Stimulated activated CD4-positive, alpha-beta T cell treated with anti-CD3 and anti-CD28 coated beads, Interleukin-1b, Interleukin-23, amount 100 ng/mL, for 1 hour (primary cell): Measurements from ENCODE around the gene ZBTB7A.

Experiments used
- DNase-seq, 2 donors: peaks; one replicate each; pipeline ENCODE4 v3.0.0-alpha.2; 2020; ENCODE audit warnings: low read depth in 2 of 2

The ZBTB7A gene

DNA sequence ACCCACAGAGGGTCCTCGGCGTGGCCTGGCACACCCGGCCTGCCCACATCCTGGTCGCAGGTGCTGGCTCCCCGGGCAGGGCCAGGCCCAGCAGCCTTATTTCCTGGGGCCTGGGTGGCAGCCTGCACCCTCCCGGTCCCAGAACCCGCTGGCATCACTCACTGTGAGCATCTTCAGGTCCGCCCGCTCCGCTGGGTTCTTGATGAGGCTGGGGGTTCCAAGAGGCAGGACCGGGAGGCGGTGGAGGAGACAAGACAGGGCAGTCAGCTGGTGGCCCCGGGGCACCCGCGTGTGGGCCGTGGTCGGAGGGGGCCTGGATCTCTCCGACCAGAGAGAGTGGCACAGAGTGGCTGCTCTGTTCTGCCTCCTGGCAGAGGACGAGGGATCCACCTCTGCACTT, 27.6 kb upstream of the ZBTB7A start:
- no peak for DNase-seq

DNA sequence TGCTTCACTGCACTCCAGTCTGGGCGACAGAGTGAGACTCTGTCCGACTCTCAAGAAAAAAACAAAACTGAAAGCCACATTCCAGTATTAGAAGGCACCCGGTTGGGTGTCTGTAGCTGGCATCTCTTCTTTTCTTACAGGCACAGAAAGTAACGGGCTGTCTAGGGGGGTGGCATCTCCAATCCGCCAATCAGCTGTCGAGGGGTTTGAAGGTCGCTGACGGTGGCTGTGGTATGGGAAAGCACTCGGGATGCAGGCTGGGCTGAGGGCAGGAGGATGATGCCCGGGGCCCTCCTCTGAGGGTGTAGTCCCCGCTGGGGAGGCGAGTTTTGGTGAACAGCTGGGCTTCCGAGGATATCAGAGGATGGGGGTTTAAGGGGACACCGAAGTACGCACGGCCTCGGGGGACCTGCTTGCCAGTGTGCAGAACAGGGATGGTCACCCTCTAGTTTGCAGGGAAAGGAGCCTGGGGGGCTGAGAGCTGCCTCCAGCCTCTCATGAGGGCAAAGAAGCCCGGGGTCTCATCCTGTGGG, 27.0 kb upstream of the ZBTB7A start:
- no peak for DNase-seq

DNA sequence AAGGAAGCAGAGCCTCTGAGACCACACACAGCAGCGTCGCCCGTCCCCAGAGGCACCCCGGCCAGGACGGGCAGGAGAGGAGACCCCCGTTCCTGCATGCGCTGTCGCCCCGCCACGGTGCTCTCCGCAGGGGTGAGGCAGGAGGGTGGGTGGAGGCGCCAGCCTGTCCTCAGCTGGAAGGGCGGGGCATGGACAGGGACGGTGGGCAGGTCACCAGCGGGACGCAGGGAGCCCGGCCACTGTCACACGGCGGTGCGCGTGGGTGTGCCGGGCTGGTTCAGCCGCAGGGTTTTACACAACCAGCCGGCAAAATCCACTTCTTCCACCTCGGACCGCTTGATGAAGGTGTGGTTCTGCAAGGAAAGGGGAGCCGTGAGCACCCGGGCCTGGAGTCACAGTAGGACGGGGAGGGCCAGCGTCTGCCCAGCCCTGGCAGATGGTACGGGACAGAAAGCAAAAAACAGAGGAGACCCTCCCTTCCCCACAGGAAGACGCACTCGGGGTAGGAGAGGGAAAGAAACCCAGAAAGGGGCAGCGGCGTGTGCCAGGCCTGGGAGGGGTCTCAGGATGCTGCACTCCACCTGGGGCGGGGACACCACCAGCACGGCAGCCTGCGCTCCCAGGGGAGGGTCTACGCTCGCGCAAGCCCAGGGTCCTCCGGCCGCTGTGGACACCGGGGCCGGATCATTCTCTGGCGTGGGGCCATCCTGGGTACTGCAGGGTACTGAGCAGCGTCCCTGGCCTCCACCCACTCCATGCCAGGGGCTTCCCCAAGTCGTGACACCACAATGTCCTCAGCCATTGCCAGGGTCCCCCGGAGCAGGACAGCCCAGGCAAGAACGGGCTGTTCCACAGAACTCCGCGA, 23.9 kb upstream of the ZBTB7A start:
- DNase-seq: no peak

DNA sequence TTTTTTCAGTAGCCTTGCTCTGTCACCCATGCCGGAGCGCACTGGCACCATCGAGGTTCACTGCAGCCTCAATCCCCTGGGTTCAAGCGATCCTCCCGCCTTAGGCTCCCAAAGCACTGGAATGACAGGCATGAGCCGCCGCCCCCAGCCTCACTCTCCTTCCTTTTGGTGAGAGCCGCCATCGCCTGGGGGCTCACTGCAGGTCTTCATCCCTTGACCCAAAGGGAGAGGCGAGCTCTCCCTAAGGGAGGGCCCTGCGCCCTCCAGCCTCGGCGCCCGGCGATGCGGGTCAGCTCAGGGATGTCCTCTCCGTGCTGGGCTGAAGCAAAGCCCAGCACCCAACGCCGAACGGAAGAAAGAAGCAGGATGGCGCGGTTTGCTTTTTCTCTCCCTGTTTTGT, 23.2 kb upstream of the ZBTB7A start:
- no peak for DNase-seq

DNA sequence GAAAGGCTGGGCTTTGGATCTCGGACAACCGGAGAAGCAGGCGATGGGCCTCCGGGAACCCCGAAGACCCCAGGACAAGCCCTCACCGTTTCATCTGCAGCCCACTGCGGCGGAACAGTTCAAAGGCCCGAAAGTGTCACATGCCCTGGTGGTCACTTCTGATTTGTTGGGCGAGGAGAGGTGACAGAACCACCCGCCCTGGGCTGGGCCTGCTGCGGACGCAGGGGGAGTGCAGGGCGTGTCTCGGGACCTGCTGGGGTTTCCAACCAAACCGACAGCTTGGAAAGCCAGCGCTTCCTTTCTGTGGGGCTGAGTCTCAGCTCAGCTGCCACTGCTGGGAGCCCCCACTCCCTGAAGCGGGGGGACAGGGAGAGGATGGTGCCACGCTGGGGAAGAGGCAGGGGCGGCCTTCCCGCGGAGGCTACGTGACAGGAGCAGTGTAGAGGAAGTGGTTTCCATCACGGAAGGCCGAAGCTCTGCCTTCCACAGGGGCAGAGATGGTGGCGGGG, 22.8 kb upstream of the ZBTB7A start:
- DNase-seq: no peak

DNA sequence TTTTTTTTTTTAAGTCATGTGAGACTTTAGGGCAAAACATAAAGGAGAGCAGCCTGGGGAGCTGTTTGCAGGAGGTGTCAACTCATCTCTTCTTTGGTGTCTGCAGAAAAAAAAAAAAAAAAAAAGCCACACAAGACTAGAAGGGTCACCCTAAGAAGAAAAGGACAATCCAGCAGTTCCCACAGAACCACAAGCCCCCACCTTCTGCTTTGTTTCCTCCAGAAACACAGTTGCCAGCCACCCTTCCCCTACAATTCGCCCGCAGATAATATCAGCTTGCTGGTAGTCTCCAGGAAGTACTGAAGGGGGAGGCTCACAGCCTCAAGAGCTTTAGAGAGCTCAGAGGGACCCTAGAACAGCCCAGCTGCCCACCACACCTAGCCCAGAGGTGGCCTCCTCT, 22.3 kb upstream of the ZBTB7A start:
- no peak for DNase-seq

DNA sequence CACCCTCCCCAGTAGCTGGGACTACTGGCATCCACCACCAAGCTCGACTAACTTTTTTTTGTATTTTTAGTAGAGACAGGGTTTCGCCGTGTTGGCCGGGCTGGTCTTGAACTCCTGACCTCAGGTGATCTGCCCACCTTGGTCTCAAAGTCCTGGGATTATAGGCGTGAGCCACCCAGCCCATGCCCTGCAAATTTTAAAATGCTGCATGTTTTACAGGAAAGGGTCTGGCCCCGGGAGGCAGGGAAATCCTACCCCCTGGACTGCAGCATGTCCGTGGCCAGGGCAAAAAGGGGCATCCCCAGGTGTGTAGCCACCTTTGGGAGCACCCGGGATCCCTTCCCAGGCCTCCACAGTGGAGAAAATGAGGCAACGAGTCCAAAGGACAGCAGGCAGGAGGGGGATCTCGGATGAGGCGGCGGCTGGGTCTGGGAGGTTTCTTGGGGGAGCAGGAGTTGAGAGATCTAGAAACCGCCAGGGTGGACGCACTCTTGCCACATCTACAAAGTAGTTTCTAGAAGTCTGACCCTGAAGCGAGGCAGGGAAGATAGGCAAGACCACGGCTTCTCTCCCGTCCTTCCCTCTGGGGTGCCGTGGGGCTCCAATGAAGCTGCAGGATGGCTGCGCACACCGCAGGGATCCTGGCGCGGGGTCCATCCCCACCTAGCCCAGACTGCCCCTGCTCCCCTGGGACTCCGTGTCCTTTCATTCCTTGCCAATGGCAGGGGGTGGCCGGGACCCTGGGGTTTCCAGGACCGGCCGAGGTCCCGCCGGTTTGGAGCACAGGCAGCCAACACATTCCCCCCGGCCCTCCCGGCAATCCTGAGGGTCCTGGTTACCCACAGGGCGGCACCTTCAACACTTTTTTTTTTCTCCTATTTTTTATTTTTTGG, 21.3 kb upstream of the ZBTB7A start:
- DNase-seq: no peak

DNA sequence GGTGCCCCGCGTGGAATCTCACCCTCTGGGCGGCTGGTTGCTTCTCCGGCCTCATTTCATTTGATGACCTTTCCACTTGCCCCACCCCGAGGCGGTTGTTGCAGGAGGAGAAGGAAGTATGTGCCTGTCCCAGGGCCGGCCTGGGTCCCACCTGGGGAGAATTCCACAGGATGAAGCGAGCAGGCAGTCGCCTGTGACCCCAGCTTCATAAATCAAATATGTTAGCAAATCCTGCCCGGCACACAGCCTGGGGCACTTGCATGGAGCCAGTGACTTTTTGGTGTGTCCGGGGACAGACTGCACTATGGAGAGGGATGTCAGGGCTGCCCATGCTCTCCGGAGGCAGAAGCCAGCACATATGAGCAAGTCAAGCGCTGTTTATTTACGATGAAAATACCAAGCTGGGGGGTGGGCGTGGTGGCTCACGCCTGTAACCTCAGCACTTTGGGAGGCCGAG, 19.7 kb upstream of the ZBTB7A start:
- DNase-seq: no peak

DNA sequence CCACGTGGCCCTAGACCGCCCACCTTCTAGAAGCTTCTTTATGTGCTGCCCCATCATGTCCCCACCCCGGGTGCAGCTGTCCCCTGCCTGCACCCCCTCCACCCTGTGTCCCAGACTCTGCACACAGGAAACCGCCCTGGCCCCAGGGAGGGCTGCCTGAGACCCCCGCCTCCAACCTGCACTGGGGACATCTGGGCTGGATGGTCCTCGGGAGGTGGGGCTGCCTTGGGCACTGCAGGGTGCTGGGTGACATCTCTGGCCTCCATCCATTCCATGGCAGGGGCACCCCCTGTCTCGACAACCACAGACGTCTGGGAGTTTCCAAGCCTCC, 17.8 kb upstream of the ZBTB7A start:
- DNase-seq: no peak

DNA sequence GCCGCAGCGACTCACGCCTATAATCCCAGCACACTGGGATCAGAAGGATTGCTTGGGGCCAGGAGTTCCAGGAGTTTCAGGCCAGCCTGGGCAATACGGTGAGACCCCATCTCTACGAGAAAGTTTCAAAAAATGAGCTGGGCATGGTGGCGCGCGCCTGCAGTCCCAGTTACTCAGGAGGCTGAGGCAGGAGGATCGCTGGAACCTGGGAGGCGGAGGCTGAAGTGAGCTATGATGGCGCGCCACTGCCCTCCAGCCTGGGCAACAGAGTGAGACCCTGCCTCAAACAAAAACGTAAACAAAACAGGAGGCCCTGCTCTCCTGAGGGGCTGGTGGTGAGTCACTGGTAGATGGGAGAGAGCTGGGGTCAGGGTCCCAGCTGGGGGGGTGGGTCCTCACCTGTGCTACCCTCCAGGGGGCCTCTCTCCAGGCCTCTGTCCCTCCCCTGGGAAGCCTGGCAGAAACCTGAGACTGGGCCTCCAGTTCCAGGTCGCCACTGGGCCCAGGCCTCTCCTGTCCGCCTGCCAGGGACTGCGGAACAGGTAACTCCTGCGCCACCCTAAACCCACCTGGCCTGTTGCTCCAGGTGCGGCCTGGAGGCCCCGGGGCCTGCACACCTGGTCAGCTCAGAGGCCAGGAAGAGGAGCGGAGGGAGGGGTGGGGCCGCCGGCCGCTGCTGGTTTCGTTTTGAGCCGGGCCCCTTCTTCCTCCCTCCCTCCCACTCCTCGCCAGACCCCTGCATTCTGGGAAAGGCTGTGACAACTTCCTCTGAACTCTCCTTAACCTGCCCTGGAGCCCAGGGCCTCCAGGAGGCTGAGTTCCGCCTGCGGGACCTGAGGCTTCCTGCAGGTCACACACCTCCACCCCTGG, 17.2 kb upstream of the ZBTB7A start:
- no peak for DNase-seq

DNA sequence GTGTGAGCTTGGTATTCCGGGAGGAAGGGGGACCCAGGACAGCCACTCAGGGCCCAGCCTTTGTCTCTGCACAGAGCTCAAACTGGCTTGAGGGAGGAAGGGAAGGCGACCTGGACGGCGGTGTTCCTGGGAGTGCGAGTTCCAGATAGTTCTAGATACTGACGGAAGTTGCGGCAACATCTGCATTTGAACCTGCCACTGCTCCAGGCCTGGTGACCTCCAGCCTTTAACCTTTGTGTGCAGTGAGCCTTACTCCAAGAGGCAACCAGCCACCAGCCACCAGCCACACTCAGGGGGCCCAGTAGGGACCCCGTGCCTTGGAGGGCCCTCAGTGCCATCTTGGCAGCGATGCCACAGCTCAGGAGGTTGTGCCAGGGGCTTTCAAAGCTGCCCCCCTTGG, 15.5 kb upstream of the ZBTB7A start:
- DNase-seq: no peak

DNA sequence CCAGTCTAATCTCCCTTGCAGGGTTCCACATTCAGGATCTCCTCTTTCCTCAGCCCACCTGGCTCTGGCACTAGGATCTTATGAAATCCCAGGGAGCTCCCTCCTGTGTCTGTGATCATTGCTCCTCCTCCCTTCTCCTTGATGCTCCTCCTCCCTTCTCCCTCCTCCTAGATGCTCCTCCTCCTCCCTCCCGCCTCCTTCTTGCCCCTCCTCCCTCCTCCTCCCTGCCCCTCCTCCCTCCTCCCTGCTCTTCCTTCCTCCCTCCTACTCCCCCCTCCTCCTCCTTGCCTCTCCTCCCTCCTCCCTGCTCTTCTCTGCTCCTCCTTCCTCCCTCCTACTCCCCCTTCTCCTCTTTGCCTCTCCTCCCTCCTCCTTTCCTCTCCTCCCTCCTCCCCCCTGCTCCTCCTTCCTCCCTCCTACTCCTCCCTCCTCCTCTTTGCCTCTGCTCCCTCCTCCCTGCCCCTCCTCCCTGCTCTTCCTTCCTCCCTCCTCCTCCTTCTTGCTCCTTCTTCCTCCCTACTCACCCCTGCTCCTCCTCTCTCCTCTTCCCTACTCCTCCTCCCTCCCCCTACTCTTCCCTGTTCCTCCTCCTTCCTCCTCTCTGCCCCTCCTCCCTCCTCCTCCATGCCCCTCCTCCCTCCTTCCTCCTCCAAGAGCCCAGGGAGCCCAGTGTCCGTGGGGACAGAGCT, 14.9 kb upstream of the ZBTB7A start:
- no peak for DNase-seq

DNA sequence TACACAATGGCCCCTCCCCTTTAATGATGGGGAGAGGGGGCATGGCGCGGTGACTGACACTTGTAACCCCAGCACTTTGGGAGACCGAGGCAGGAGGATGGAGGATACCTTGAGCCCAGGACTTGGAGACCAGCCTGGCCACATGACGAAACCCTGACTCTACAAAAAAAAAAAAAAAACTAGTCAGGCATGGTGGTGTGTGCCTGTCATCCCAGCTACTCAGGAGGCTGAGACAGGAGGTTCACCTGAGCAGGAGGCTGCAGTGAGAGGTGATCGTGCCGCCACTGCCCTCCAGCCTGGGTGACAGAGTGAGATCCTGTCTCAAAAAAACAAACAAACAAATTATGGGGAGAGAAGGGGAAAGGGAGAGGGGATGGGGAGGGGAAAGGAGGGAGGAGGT, 13.8 kb upstream of the ZBTB7A start:
- DNase-seq: no peak

DNA sequence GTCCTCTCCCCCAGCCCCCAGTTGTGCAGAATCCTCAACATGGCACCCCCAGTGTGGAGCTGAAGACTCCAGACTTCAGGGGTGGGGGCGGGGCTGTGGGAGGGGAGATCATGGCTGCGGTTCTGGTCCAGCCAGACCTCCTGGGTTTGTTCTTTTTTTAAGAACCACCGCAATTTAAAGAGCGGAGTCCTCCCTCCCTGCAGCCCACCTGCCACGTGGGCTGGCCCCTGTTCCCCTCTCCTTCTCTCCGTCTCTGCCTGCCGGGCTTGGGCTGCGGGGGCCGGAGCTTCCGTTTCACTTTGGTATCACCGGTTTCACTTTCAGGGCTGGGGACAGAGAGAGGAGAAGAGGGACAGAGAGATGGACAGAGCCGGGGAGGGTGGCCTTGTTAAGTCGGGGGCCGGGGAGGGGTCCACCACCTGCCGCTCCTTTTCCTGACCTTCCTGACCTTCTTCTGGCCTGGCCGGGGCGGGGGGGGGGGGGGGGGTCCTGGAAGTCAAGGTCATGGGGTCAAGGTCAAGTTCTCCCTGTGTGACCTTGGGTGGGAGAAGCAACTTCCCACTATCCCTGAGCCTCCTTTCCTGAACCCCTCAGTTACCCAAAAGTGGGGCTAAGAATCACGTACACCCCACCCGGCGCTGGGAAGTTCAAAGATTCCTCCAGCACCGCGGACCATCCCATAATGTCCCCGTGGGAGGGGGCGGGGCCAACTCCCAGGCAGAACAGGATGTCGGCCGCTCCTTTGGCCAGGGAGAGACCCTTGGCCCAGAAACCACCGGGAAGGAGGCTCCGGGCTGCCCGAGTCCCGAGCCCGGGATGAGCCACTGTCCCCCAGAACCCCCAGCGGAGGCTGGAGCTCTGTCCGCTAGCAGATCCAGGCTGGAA, 11.3 kb upstream of the ZBTB7A start:
- no peak for DNase-seq

DNA sequence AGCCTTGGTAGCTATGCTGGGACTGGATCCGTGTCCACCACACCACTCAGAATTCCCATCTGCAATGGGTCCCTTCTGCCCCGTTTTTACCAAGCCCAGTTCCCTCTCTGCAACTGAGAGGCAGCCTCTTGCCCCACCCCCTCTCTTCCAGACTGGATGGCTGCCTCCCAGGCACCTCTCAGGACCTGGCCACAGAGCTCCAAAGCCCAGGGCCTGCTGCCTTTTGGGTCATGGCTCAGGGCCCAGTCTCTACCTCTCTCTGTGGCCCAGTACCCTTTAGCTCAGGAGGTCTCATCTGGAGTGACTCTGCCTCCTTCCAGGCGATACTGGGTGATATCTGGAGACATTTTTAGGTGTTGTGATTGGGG, 10.3 kb upstream of the ZBTB7A start:
- no peak for DNase-seq

DNA sequence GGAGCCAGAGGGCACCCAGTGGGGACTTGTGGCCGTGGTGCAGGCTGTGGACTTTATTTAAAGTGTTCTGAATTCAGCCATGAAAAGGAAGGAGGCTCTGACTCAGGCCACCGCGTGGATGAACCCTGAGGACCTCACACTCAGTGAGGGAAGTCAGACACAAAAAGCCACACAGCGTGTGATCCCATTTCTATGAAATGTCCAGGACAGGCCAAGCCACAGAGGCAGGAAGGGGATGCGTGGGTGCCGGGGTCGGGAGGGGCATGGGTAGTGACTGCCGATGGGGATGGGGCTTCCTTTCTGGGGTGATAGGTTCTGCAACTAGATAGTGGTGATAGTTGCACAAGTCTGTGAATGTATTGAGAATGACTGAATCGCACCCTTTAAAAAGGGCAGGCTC, 8.7 kb upstream of the ZBTB7A start:
- no peak for DNase-seq

DNA sequence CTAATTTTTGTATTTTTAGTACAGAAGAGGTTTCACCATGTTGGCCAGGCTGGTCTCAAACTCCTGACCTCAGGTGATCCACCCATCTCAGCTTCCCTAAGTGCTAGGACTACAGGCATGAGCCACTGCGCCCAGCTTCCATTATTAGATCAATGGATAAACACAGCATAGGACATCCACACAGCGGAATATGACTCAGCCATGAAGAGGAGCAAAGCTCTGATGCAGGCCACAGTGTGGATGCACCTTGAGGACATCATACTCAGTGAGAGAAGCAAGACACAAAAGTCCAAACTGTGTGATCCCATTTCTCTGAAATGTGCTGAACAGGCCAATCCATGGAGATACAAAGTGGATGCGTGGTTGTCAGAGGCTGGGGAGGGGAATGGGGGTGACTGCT, 4.9 kb upstream of the ZBTB7A start:
- no peak for DNase-seq

DNA sequence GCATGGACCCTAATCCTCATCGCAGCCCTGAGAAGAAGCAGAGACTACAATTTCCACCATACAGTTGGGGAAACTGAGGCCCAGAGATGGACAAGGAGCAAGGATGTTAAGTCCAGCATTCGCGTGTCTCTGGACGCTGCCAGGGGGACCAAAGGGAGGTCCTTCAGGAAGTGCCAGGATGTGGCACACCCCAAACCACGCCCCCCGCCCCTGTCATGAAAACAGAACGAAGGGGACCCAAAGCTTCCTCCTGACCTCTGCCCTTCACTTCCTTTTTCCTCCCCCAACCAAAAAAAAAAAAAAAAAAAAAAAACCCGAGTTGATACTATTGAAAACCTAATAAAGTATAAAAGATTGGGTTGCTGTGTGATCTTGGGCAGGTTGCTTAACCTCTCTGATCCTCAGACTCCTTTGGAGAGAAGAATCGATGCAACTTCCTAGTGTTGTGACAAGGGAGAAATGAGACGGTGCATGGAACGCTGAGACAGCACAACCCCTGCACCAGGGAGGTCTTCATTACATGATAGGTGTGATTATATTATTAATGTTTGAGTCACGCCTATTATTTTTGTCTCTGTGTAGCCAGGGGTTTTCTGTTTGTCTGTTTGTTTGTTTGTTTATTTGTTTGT, 2.7 kb upstream of the ZBTB7A start:
- DNase-seq: no peak
